K562 (cell line): ENCODE data around the gene KCNT1. TPM values are rescaled to one million over a fixed set of nuclear protein-coding genes. Genes with fewer than 3 reads are reported as not detected.

Experiments used
- BRCA1 ChIP-seq, 2 experiments: fragments of 450-650 bp in 1 of 2; sonication (generic) in 1 of 2; formaldehyde crosslinking in 1 of 2; IDR thresholded peaks; 2 replicates each; pipeline versions ENCODE4 v1.5.0 to v1.6.1; 2017 to 2020; ENCODE audit warnings: mild to moderate bottlenecking in 1 of 2, missing genetic modification reagents in 1 of 2
- EP300 ChIP-seq: IDR thresholded peaks from 2 replicates; pipeline ENCODE4 v1.6.1; 2012; ENCODE audit warnings: low read length, improper control_type of control experiment
- HCFC1 ChIP-seq: IDR thresholded peaks from 2 replicates; pipeline ENCODE4 v1.6.1; 2012; ENCODE audit warnings: low read depth, low read length, improper control_type of control experiment
- MCM5 ChIP-seq: fragments of 450-650 bp; IDR thresholded peaks from 2 replicates; pipeline ENCODE4 v1.6.1; 2016; ENCODE audit warnings: low read depth
- MITF ChIP-seq: IDR thresholded peaks from 2 replicates; pipeline ENCODE4 v1.6.1; 2014; ENCODE audit warnings: antibody characterized with exemption
- NEUROD1 ChIP-seq: fragments of 150-350 bp; IDR thresholded peaks from 2 replicates; pipeline ENCODE4 v1.6.1; 2014; ENCODE audit warnings: borderline replicate concordance, low read length, low read depth; ENCODE audit not compliant: partially characterized antibody
- POLR3G ChIP-seq: IDR thresholded peaks from 2 replicates; pipeline ENCODE4 v1.6.1; 2011; ENCODE audit not compliant: insufficient read length, insufficient replicate concordance; ENCODE audit errors: extremely low read depth
- SAP30 ChIP-seq: fragments of 200-600 bp; sonication (generic); IDR thresholded peaks from 2 replicates; pipeline ENCODE4 v1.6.1; 2012; ENCODE audit warnings: borderline replicate concordance, low read depth, mild to moderate bottlenecking, moderate library complexity, low read length, control low read depth, inconsistent platforms; ENCODE audit not compliant: insufficient read depth, poor library complexity, severe bottlenecking
- THRB ChIP-seq: fragments of 450-650 bp; formaldehyde crosslinking; conservative IDR thresholded peaks from 2 replicates; pipeline ENCODE4 v1.4.0; 2022; ENCODE audit warnings: mild to moderate bottlenecking, missing genetic modification characterization
- YY1 ChIP-seq, 3 experiments: IDR thresholded peaks; 2 replicates each; pipeline ENCODE4 v1.6.1; 2011; ENCODE audit warnings: low read length in 2 of 3, mild to moderate bottlenecking in 2 of 3, moderate library complexity in 2 of 3, borderline replicate concordance in 1 of 3, control low read depth in 1 of 3, low read depth in 1 of 3; ENCODE audit not compliant: insufficient read depth in 3 of 3, insufficient replicate concordance in 2 of 3, control insufficient read depth in 1 of 3, insufficient read length in 1 of 3; ENCODE audit errors: extremely low read depth in 1 of 3
- ZBTB40 ChIP-seq, 2 experiments: fragments of 450-650 bp in 1 of 2; sonication (generic) in 1 of 2; formaldehyde crosslinking in 1 of 2; IDR thresholded peaks; 2 replicates each; pipeline versions ENCODE4 v1.7.1 to v1.9.0; 2016 to 2022; ENCODE audit warnings: inconsistent platforms in 1 of 2, mild to moderate bottlenecking in 1 of 2, missing genetic modification reagents in 1 of 2
- polyA plus RNA-seq, 8 experiments: library from polyadenylated mRNA; depleted of rRNA in 4 of 8; stranded (reverse) in 5 of 8; unstranded in 3 of 8; fragments of >200 nt; fragmentation: Nextera tagmentation in 2 of 8; fragmentation: Illumina TruSeq in 1 of 8; extraction: Ambion mirVana in 2 of 8; extraction: Trizol in 1 of 8; gene quantifications; 2 replicates each; pipeline versions ENCODE4 v1.2.1 to v1.2.3, GENCODE V29; 2011 to 2014; ENCODE audit warnings: inconsistent platforms in 1 of 8, missing spikeins in 1 of 8
- total RNA-seq, 7 experiments: library from RNA; depleted of rRNA in 6 of 7; stranded (reverse); fragments of >200 nt in 6 of 7; fragmentation: Illumina TruSeq in 2 of 7; extraction: Trizol in 2 of 7; gene quantifications; 2 replicates each; pipeline versions ENCODE4 v1.2.1 to v1.2.3, GENCODE V29; 2011 to 2021; ENCODE audit warnings: low replicate concordance in 1 of 7

The KCNT1 gene
- total and polyA plus RNA-seq, 9 of the 15 experiments (the other 6 are each of a cell fraction or from before 2014, with no cell fraction given) = 0.05 TPM; not detected in 8

GRCh38 chr9:135663857-135664256 is 38.1 kb upstream of the KCNT1 start (continued):
- TF ChIP-seq POLR3G (no peak), MCM5 (no peak), THRB (CRISPR knock-in tag) (no peak), YY1 (IDR thresholded peaks at IDR 0.05; ENCODE audit: borderline replicate concordance in 1 of 3, control insufficient read depth in 1 of 3, extremely low read depth in 1 of 3, insufficient read depth in 3 of 3, insufficient read length in 1 of 3, insufficient replicate concordance in 2 of 3, low read depth in 1 of 3, low read length in 2 of 3) (no peak), NEUROD1 (no peak), EP300 (no peak), ZBTB40 (IDR thresholded peaks at IDR 0.05) (no peak), ZBTB40 (CRISPR knock-in tag; IDR thresholded peaks at IDR 0.05) (no peak), SAP30 (no peak), MITF (no peak), BRCA1 (IDR thresholded peaks at IDR 0.05) (no peak), BRCA1 (CRISPR knock-in tag; IDR thresholded peaks at IDR 0.05) (no peak), HCFC1 (no peak)
